Measurements from ENCODE around the gene KIF16B.

Gene KIF16B

DNA sequence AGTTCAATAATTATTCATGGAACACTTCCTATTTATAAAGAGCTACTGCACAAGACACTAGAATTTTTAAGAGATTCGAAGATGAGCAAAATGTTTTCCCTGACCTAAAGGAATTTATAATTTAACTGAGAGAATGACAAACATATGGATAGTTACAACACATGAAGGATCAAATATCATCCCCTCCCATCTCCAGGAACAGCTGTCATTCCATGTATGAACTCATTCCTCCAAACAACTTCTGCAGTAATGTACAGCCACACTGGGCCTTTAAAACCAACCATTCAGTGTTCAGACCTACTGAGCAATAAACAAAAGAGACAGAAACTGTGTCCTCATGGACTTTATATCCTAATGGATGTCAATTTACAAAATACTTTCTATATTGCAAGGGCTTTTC is 87.8 kb downstream of the KIF16B start:
- no peak for DNase-seq (ENCODE audit: low read depth in 1 of 2, low spot score in 1 of 2)

DNA sequence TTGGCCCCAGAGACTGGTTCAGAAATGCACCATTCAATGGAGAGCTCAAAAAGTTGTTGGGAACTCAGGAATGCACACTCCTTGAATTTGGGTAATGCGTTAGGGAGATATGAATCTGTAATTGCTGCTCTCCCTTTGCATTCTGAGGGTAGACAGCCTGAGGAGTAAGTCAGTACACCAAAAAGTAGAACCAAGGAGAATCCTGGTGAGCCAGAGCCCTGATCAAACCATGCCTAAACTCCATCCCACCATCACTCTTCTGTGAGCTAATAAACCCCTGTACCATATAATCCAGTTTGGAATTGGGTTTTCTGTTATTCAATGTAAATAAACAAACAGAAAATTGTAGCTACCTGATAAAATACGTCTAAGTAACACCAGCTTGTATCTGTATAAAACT is 90.2 kb downstream of the KIF16B start:
- no peak for DNase-seq (ENCODE audit: low read depth in 1 of 2, low spot score in 1 of 2)

DNA sequence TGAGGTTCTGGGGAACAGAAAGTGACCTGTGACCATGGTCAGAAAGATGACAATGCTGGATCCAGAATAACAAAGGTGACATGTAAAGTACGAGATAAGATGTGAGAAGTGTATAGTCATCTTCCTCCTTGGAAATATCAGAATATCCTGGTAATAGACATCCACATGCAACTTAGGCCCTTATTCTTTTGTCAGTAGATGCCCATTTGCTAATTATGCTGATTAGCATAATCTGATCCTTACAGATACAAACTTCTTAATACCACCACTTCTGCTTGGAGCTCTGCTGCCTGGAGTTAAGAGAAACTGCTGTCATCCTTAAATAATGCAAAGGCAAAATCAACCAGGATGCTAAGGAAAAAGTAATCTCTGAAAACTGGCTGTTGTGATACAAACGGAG is 91.3 kb downstream of the KIF16B start:
- DNase-seq (ENCODE audit: low read depth in 1 of 2, low spot score in 1 of 2) = no peak

DNA sequence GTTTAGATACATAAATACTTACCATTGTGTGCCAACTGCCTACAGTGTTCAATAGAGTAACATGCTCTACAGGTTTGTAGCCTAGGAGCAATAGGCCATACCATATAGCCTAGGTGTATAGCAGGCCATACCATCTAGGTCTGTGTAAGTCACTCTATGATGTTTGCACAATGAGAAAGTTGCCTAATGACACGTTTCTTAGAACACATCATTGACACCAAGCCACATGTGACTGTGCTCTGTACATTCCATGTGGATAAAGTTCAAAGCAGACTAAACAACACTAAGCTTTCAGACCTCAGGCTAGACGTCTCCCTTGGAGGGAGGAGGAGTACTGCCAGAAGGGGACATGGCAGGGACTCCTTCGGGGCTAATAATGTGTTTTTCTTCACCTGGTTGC is 93.6 kb downstream of the KIF16B start:
- DNase-seq (ENCODE audit: low read depth in 1 of 2, low spot score in 1 of 2) = no peak

DNA sequence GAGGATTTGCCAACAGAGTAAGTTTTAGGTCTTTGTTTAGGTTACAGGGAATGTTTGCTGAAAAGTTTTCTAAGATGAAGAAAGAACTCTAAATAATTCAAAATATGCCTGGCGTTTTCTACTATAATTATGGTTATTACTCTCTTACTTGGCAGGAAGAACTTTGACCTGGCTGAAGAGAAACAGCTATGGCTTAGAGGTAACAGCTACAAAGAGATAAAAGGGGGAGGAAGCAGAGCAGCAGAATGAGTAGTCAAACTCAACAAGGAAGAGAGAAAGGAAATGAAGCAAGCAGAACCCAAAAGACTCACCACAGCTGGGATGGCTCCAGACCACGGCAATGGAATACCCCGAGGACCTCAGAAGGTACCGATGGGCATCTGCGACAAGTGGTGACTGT is 95.6 kb downstream of the KIF16B start:
- no peak for DNase-seq (ENCODE audit: low read depth in 1 of 2, low spot score in 1 of 2)

DNA sequence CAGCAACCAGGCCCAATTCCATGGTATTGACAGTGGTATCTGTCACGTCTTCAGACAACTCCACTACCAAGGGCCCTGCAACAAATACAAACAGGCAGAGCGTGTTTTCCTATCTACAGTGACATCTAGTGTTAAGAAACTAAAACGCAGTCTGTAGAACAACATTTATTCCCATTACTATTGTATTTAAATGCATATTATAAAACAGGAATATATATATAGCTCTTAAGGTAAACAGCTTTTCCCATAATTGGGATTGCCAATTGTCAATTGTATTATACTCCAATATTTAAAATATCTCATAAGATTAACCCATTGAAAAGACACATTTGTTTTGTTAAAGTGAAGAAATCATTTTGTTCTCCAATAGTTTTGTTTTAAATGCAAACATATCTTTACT is 97.2 kb downstream of the KIF16B start:
- DNase-seq (ENCODE audit: low read depth in 1 of 2, low spot score in 1 of 2) = no peak

DNA sequence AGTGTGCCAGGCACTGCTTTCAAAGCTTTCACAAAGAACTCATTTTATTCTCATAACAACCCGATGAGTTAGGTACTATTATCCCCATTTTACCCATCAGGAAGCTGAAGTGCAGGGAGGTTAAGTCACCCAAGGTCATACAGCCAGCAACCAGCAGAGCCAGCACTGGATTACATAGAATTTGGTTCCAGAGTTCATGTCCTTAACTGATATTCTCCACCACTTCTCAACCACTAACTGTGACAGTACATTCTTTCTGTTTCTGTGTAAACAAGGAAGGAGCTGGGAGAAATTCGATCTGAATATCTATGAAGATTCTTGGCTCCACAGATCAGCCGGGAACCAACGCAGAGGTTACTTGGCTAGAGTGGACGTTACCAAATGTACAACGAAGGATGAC is 98.0 kb downstream of the KIF16B start:
- no peak for DNase-seq (ENCODE audit: low read depth in 1 of 2, low spot score in 1 of 2)

DNA sequence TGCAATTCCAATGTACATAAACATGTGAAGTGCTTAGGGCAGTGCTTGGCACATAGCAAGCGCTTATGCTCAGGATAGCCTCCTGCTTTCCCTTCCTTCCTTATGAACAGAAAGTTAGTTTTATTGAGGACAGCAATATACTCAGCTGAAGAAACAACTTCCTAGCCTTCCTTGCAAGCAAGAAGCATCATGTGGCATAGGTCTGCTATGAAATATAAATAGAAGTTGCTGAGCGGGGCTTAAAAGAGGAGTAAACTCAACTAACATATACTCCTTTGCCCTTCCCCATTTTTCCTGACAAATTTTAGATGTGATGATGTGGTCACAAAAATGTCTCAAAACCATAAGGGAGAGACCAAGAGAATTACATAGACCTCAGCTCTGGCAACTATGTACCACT is 98.9 kb downstream of the KIF16B start:
- no peak for DNase-seq (ENCODE audit: low read depth in 1 of 2, low spot score in 1 of 2)

DNA sequence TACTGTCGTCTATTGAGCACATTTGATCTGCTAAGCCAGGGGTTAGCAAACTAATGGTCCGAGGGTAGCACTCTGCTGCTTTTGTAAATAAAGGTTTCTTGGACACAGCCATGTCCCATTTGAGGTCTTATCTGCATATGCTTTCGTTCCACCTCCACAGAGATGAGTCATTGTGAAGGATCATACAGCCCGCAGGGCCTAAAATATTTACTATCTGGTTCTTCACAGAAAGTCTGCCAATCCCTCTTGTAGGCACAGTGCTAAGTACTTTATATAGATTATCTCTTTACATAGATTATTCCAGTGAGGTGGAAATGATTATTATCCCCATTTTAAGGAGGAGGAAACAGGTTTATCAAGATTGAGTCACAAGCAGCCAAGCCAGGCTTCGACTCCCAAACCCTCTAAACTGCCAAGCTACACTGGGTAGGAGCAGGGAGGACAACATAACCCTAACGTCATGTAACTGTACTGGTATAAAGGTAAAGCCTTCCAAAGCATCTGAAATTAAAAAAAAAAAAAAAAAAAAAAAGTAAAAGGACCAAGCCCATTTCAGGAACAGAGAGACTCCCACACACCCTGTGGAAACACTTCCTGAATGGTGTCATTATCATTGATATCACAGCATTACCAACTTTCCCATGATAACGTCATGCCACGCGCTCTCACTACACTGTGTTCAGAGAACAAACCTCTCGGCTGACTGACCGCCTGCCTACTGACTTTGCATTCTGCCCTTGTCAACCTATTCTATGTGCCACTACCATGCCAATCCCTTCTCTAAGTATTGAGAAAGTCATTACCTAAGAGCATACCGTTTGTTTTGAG is 101.0 kb downstream of the KIF16B start:
- DNase-seq (ENCODE audit: low read depth in 1 of 2, low spot score in 1 of 2) = no peak

DNA sequence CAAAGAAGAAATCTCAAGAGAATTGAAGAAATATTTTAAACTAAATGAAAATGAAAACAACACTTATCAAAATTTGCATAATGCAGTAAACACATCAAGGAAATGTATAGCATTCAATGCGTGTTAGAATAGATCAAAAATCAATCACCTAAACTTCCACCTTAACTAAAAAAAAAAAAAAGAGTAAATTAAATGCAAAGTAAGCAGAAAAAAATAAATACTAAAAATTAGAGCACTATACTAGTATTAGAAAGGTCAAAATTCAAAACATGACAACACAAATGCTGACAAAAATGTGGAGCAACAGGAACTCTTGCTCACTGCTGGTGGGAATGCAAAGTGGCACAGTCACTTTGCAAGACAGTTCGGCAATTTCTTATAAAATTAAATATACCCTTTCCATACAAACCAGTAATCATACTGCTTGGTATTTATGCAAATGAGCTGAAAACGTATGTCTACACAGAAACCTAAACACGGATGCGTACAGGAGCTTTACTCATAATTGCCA is 103.8 kb downstream of the KIF16B start:
- no peak for DNase-seq (ENCODE audit: low read depth in 1 of 2, low spot score in 1 of 2)

DNA sequence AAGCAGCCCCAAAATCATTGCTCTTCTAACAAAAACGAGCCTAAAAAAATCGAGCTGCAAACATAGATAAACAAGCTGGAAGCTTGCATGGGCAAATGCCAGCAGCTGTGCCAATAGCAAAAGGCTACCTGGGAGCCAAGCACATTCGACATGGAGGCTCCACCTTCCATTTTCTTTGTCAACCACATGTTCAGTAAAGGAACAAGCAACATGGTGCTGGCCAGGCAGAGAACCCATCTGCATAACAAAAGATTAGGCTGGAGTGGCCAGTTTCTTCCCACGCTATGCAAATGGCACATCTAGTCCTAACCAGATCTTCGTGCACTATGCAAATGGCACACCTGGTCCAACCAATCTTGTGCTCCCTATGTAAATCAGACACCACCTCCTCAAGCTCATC is 110.5 kb downstream of the KIF16B start:
- DNase-seq (ENCODE audit: low read depth in 1 of 2, low spot score in 1 of 2) = no peak

DNA sequence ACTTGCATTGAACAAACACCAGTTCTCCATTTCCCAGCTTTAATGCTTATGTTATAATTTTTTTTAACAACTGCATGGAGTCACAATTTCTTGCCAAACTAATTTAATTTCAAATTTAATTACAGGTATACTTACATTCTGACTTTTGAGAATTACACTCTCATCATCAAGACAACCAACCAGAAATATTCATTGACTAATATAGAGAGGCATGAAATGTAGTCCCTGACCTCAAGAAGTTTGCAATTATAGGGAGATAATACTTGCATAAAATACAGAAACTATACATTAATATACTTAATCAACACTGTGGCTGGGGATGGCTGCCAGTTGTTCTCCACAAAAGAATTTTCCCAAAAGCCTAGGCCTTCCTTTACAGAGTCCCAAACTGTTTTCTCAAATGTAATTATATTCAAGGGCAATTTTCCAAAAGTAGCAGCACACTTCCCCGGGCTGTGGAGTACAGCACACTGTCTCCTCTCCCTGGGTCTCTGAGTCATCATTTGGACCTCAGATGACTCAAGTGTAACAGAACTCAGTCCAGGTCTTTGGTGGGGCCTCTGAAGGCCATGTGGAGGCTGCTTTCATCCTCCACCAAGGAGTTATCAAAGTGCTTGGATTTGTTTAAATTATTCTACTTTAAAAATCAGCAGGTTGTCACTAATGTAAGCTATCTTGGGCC is 114.1 kb downstream of the KIF16B start:
- no peak for DNase-seq (ENCODE audit: low read depth in 1 of 2, low spot score in 1 of 2)

DNA sequence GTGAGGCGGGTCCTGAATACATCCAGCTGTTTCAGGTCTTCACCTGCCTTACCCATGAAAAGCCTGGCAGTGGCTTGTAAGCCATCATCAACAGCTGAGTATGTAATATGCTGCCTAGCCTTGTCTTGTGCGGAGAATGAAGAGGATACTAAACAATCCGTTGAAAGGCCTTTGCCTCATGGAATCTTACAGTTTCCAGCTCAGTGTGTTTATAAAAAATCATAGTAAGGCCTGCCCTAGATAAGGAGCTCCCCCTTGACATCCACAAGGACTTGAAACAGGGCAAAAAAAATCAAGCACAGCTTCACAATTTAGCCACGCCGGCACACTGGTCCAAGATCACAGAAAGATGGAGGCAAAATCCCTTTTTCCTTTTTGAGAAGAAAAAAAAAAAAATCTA is 115.7 kb downstream of the KIF16B start:
- no peak for DNase-seq (ENCODE audit: low read depth in 1 of 2, low spot score in 1 of 2)

DNA sequence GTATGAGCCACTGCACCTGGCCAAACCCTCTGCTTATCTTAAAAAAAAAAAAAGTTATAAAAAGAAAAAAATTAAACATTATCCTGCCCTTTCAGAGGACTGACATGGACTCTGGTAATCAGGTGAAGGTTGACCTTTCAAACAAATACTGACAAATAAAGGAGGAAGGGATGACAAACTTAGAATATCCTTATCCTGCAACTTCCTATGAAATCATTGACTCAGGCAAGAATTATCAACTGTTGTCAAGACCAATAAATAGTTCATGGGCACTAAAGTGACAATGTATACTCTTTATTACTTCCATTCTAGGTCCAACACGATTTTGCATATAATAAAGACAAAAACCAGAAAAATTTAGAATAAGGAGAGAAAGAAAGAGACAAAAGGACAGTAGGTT is 117.9 kb downstream of the KIF16B start:
- DNase-seq (ENCODE audit: low read depth in 1 of 2, low spot score in 1 of 2) = no peak

DNA sequence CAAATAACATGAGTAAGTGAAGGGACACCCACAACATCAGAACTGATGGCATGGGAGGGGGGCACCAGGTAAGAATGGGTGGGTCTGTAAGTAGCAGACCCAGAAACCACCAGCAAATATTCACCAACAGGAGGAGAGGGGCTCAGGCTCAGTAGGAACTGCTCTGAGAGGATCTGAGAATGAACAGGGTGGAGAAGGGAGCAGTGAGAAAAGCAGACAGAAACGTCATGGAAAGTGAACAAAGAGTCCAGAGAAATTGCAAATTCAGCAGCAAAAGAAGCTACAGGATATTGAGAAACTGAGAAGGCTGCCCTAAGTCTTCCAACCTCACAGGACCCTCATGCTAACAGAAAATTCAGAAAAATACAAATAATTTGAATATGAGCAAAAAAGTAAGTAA is 121.3 kb downstream of the KIF16B start:
- no peak for DNase-seq (ENCODE audit: low read depth in 1 of 2, low spot score in 1 of 2)

DNA sequence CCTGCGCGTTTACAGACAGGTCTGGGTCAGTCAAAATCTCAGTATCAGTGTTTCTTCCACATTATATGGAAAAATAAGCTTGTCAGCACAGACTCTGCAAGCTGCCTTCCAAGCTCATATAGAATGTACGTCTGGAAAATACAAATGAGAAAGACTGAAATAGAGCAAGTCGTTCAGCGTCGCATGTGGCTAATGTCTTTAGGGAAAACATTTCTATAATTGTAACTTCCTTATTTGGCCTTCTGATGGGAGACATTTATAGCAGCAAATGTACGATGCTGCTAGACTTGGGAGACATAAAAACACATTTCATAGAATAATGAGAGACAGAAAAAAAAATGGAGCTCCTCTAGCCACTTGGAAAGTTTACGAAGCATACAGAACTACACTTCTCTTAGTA is 122.2 kb downstream of the KIF16B start:
- no peak for DNase-seq (ENCODE audit: low read depth in 1 of 2, low spot score in 1 of 2)

DNA sequence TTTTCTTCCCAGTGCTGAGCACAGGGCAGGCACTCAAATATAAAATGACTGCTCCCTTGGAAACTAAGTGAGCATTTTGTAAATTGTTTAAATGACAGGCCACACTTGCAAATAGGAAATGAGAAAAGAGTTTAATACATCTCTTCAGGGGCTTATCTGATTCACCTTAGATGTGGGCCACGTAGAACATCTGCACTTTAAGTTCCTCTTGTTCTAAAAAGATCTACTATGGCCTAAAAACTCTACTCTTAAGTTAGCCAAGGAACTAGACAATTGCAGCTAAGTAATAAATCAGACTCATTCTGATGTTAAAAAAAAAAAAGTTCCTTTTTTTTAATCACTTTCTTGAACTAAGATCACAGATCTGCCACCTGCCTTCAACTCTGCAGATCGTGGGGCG is 126.3 kb downstream of the KIF16B start:
- DNase-seq (ENCODE audit: low read depth in 1 of 2, low spot score in 1 of 2) = no peak

DNA sequence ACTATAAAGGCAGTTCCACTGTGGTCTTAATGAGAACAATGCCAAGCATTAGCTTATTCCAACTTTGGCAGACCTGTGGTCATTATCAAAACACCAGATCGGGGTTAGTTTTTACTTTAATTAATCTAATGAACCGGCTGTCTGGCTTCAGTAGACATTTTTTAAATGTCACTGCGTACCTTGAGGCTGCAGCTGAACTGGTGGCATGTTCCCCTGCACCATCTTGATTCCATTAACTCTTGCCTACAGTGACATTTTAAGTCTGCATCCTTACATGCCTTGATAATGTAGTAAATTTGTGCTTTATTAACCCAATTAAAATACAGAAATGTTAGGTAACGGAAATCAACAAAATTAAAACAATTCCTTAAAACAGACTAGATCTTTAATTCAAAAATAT is 127.0 kb downstream of the KIF16B start:
- no peak for DNase-seq (ENCODE audit: low read depth in 1 of 2, low spot score in 1 of 2)

DNA sequence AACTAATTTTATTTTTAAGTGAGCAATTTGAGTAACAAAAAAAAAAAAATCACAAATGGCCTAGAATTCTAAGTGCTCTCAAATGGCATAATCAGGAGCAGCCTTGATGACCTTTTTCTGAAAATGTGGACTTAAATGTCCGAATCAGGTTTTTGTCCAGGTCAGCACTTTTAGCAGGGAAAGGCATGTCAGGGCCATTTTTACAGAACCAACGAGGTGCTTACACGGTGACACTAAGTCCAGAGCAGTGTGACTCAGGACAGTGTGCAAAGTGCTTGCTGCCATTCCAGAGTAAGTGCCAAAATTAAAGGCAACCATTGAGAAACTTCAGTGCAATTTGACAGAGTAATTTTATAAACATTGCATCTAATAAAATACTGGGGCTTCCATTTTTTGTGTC is 127.8 kb downstream of the KIF16B start:
- DNase-seq (ENCODE audit: low read depth in 1 of 2, low spot score in 1 of 2) = no peak

DNA sequence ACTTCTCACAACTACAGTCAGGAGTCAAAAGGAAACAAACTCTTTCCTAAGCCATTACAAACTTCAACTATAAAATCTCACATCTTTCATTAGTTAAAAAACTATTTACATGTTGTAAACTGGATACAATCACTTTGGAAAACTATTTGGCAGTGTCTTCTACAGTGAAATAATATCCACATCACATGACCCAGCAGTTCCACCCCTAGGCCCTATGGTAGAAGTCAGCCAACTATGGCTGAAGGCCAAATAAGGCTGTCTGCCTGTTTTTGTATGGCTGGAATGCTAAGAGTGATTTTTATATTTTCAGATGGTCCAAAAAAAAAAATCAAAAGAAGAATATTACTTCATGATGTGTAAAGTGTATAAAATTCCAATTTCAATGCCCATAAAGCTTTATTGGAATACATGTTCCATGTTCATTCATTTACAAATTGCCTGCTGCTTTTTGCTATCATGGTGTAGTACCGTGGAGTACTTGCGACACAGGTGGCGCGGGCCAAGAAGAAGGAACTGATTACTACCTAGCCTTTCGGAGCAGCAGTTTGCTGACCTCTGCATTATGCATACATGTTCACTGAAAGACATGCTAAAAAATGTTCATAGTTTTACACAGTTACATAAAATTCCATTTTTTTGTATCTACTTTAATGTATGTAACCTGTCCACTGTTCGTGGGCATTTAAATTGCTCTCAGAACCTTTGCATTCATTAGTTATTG is 129.0 kb downstream of the KIF16B start:
- DNase-seq (ENCODE audit: low read depth in 1 of 2, low spot score in 1 of 2) = no peak

DNA sequence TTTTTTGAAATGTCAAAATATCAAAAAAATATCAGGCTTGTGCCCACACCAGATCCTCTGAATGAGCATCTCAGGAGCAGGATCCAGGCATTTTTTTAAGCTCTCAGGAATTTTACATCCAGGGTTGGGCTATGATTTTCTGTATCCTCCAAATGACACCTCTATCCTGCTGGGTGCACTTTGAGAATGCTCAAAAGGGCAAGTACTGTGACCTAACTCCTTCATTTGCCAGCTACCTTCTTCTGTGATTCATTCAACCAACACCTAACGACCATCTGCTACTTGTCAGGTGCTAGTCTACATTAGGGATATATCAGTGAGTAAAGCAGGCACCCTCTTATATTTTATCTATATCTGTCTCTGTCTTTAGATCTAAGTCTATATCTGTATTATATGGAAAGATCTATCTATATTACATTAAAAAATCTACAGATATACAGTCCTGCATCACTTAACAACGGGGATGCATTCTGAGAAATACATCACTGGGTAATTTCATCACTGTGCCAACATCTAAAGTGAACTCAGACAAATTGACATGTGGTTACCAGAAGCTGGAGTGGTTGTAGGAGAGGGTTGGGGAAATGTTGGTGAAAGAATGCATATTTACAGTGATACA is 131.6 kb downstream of the KIF16B start:
- DNase-seq (ENCODE audit: low read depth in 1 of 2, low spot score in 1 of 2) = no peak

DNA sequence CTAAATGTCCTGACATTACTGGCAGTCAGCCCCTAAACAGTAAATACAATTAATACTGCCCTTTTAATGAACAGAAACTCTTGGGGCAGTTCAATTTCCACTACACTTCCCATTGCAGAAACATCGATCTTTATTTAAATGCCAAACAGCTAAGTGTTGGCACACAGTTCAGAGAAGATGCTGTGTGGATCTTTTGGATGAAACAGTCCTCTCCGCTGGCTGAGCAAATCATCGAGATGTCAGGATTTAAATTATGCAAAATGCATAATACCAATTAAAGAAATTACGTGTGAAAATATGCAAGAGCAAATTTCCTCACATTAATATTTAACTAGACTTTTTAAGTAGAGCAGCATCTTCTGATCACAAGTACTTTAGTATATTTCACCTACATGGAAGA is 132.6 kb downstream of the KIF16B start:
- DNase-seq (ENCODE audit: low read depth in 1 of 2, low spot score in 1 of 2) = no peak

Measured in activated T-helper 1 cell treated with anti-CD3 and anti-CD28 coated beads, Interleukin-2, amount 50 U/mL, for 16 hours (primary cell).